Common myeloid progenitor, CD34-positive (primary cell): Measurements from ENCODE around the gene IL1RAPL2.

Experiments
- CTCF ChIA-PET: fragments of 350-600 bp; sonication (Branson Sonifier 250); formaldehyde crosslinking; loops from one replicate; lab custom pipeline; 2021; ENCODE audit warnings: antibody characterized with exemption; lab: Charles Lee
- POLR2A ChIA-PET: fragments of 350-600 bp; sonication (Branson Sonifier 250); formaldehyde crosslinking; loops from one replicate; lab custom pipeline; 2021; ENCODE audit warnings: antibody characterized with exemption; lab: Charles Lee
- DNase-seq, 3 donors: peaks; one replicate each; pipeline versions ENCODE4 v3.0.0 to v3.0.0-alpha.2; 2013
- H3K27ac ChIP-seq, 2 experiments: 1 replicate in 1 of 2; 2 replicates in 1 of 2; pipeline ENCODE4 v1.7.0; 2013; ENCODE audit warnings: inconsistent platforms in 2 of 2, low read length in 2 of 2, mild to moderate bottlenecking in 2 of 2, low read depth in 1 of 2, moderate library complexity in 1 of 2; ENCODE audit not compliant: severe bottlenecking in 2 of 2, insufficient read depth in 1 of 2, poor library complexity in 1 of 2
- H3K27me3 ChIP-seq, 5 experiments: replicated peaks in 2 of 5; 1 replicate in 3 of 5; 2 replicates in 2 of 5; pipeline versions ENCODE4 v1.6.1 to v1.7.0; 2013; ENCODE audit warnings: low read length in 4 of 5, mild to moderate bottlenecking in 2 of 5, moderate library complexity in 2 of 5, inconsistent platforms in 1 of 5; ENCODE audit not compliant: insufficient read depth in 5 of 5, control insufficient read depth in 4 of 5
- H3K36me3 ChIP-seq, 4 experiments: 1 replicate in 2 of 4; 2 replicates in 2 of 4; pipeline versions ENCODE4 v1.6.1 to v1.7.0; 2013; ENCODE audit warnings: low read length in 3 of 4, control low read depth in 1 of 4, mild to moderate bottlenecking in 1 of 4; ENCODE audit not compliant: control insufficient read depth in 4 of 4, insufficient read depth in 4 of 4
- H3K4me1 ChIP-seq, 4 experiments: 1 replicate in 3 of 4; 2 replicates in 1 of 4; pipeline versions ENCODE4 v1.6.1 to v1.7.1; 2013; ENCODE audit warnings: low read length in 3 of 4, mild to moderate bottlenecking in 3 of 4, control low read depth in 1 of 4, inconsistent platforms in 1 of 4, moderate library complexity in 1 of 4; ENCODE audit not compliant: control insufficient read depth in 4 of 4, insufficient read depth in 4 of 4; ENCODE audit errors: control extremely low read depth in 1 of 4
- H3K4me3 ChIP-seq, 7 experiments: 1 replicate in 4 of 7; 2 replicates in 3 of 7; pipeline versions ENCODE4 v1.5.1 to v1.7.0; 2013; ENCODE audit warnings: mild to moderate bottlenecking in 7 of 7, low read length in 6 of 7, moderate library complexity in 6 of 7, inconsistent platforms in 2 of 7, low read depth in 2 of 7, control low read depth in 1 of 7; ENCODE audit not compliant: insufficient read depth in 4 of 7, control insufficient read depth in 1 of 7; ENCODE audit errors: extremely low read depth in 1 of 7
- H3K9me3 ChIP-seq, 5 experiments: 1 replicate in 4 of 5; 2 replicates in 1 of 5; pipeline versions ENCODE4 v1.6.1 to v1.7.1; 2013; ENCODE audit warnings: low read length in 4 of 5, mild to moderate bottlenecking in 2 of 5, inconsistent platforms in 1 of 5, low read depth in 1 of 5, moderate library complexity in 1 of 5; ENCODE audit not compliant: control insufficient read depth in 4 of 5, insufficient read depth in 2 of 5; ENCODE audit errors: control extremely low read depth in 1 of 5
- WGBS: methylation state at CpG from one replicate; pipeline ENCODE4 v1.1.5; 2013; ENCODE audit not compliant: insufficient coverage; 5-methylcytosine and 5-hydroxymethylcytosine counted together

IL1RAPL2 gene

DNA sequence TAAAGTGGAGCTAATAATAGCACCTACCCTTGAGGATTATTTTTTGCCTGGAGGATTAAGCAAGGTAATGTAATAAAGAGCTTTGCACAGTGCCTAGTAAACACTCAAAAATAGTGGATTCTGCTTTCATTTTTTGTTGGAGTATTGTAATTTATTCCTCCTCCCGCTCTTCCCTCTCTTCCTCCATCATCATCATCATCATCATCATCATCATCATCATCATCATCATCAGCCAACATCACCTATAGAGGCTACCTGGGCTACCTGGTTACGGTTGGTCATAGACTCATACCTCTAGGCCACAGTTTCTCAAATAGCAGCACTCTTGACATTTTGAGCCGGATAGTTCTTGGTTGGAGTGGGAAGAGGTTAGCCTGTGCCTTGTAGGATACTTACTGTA, 781.4 kb downstream of the IL1RAPL2 start:
- ChIA-PET POLR2A (no interaction called here), CTCF (no interaction called here)
- Histone ChIP-seq H3K36me3 (no peaks in the 10 kb centered on the region), H3K4me1 (no peaks in the 10 kb centered on the region), H3K27me3 (no peaks in the 10 kb centered on the region), H3K9me3 (peaks cover 0 to 1% (median 0%) of the 10 kb centered on the region in 5 experiments), H3K4me3 (no peak overlapping the region), H3K27ac (no peak overlapping the region)
- 80% methylated on average over 1 of the region's 3 CpGs for WGBS
- DNase-seq, result no peak

DNA sequence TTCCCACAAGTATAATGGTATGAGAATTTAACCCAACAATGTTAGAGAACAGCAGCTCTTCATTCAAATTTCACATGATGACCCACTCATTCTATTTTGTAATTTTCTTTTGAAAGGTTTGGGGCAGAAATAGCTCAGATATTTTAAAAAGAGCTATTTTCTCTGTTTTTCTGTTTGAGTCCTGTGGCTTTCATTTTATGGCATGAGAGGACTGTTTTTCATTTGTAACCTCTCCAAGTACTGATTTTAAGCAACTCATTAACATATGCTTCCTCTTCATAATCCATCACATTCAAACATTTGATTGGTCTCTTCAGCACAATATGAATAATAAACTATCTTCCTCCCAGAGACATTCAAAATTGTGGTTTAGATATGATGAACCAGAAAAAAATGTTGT, 783.5 kb downstream of the IL1RAPL2 start:
- ChIA-PET CTCF (no interaction called here), POLR2A (no interaction called here)
- no peak overlapping the region for H3K27ac ChIP-seq
- no peaks in the 10 kb centered on the region for H3K4me1 ChIP-seq
- H3K36me3 ChIP-seq, result no peaks in the 10 kb centered on the region
- H3K27me3 ChIP-seq, result no peaks in the 10 kb centered on the region
- peaks cover 0 to 1% (median 0%) of the 10 kb centered on the region in 5 experiments for H3K9me3 ChIP-seq
- DNase-seq, result no peak
- H3K4me3 ChIP-seq, result no peak overlapping the region

DNA sequence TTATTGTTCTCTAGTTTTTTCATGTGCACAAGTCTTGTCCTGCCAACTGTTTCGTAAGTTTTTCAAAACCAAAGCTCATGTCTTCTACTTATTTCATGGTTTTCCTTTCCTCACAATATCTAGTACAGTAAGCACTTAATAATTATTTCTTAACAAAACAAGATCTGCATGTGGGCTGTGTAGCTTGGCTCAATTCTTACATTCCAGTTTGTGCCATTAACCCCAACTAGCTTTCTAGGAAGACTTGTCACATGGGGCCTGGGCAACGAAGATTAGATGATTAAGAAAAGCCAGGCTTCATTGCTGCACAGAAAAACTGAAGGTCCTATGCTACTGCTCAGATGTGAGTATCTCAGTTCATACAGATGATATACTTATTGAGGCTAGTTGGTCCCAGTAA, 809.8 kb downstream of the IL1RAPL2 start:
- Histone ChIP-seq H3K27me3 (peaks cover 0 to 2% (median 0%) of the 10 kb centered on the region in 5 experiments), H3K4me3 (no peak overlapping the region), H3K27ac (no peak overlapping the region), H3K9me3 (peaks cover 0 to 2% (median 0%) of the 10 kb centered on the region in 5 experiments), H3K36me3 (no peaks in the 10 kb centered on the region), H3K4me1 (no peaks in the 10 kb centered on the region)
- ChIA-PET POLR2A (no interaction called here), CTCF (no interaction called here)
- 45% methylated on average over 1 of the region's 2 CpGs for WGBS
- no peak for DNase-seq

DNA sequence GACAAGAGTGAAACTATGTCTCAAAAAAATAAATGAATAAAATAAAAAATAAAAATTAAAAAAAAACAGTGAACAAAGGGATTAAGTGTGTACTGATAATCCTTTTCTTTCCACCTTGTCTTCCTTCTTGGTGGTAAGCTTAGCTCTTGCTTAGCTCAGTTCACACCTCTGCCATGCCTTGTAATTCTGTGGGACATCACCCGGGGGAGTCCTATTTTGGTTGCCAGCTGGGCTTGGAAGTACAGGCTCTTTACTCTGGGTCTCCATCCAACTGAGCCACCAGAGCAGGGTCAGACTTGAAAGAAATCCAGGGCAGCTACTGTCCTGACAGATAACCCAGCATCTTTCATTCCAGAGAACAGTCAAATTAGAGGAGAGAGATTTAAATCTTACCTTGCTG, 858.7 kb downstream of the IL1RAPL2 start:
- no peak for DNase-seq
- POLR2A ChIA-PET, result no interaction called here
- H3K4me3 ChIP-seq, result no peak overlapping the region
- H3K36me3 ChIP-seq, result no peaks in the 10 kb centered on the region
- CTCF ChIA-PET, result no interaction called here
- peaks cover 0 to 3% (median 0%) of the 10 kb centered on the region in 5 experiments for H3K9me3 ChIP-seq
- no CpG with 5 or more reads among the region's 1 CpG for WGBS
- H3K27ac ChIP-seq, result no peak overlapping the region
- H3K27me3 ChIP-seq, result no peaks in the 10 kb centered on the region
- H3K4me1 ChIP-seq, result no peaks in the 10 kb centered on the region

- no peak for DNase-seq
- ChIA-PET CTCF (no interaction called here), POLR2A (no interaction called here)
- Histone ChIP-seq H3K27me3 (no peaks in the 10 kb centered on the region), H3K27ac (no peak overlapping the region), H3K9me3 (no peaks in the 10 kb centered on the region), H3K4me1 (no peaks in the 10 kb centered on the region), H3K4me3 (no peak overlapping the region), H3K36me3 (no peaks in the 10 kb centered on the region)
Measured at GRCh38 chrX:105451401-105451800, 885.4 kb downstream of the IL1RAPL2 start.

DNA sequence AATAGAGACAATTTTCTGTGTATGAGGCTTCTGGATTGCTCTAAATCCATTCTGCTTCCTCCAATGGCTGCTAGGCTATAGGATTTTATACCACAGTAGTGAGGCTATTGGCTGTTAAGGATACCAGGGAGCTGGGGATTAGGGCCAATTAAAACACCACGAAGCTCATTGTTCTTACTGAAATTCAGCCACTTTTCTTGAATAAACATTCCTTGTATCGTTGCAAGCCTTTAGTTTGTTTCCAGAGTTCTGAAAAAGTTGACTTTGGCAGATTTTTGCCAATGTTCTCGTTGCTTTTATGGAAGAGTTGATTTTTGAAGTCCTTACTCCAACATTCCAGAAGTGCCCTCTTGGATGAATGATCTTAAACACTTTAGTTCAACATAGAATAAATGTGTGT, 892.8 kb downstream of the IL1RAPL2 start:
- Histone ChIP-seq H3K4me3 (no peak overlapping the region), H3K9me3 (no peaks in the 10 kb centered on the region), H3K27me3 (no peaks in the 10 kb centered on the region), H3K4me1 (no peaks in the 10 kb centered on the region), H3K36me3 (no peaks in the 10 kb centered on the region), H3K27ac (no peak overlapping the region)
- ChIA-PET POLR2A (no interaction called here), CTCF (no interaction called here)
- 0% methylated on average over 1 of the region's 3 CpGs for WGBS
- no peak for DNase-seq

- H3K9me3 ChIP-seq, result no peaks in the 10 kb centered on the region
- DNase-seq, result no peak
- ChIA-PET POLR2A (no interaction called here), CTCF (no interaction called here)
- no peaks in the 10 kb centered on the region for H3K36me3 ChIP-seq
- WGBS, result no CpG with 5 or more reads among the region's 1 CpG
- no peak overlapping the region for H3K4me3 ChIP-seq
- H3K27ac ChIP-seq, result no peak overlapping the region
- no peaks in the 10 kb centered on the region for H3K27me3 ChIP-seq
- no peaks in the 10 kb centered on the region for H3K4me1 ChIP-seq
Measured at GRCh38 chrX:105460376-105460775, 894.4 kb downstream of the IL1RAPL2 start.
